Heart left ventricle (tissue), 16 donors: ENCODE measurements around the gene UBE2QL1. TPM values are rescaled to one million over a fixed set of nuclear protein-coding genes. Genes with fewer than 3 reads are reported as not detected.

Experiments
- ATAC-seq, 4 donors: fragments of 200-7000 bp; cut with Tn5 transposase; one replicate each; pipeline ENCODE4 v1.9.1; 2020 to 2022; ENCODE audit warnings: moderate library complexity in 4 of 4, mild to moderate bottlenecking in 3 of 4, moderate number of reproducible peaks in 1 of 4
- DNase-seq, 5 donors: peaks; one replicate each; pipeline ENCODE4 v3.0.0-alpha.2; 2020
- H3K27ac ChIP-seq, 12 donors: fragments of 200-600 bp; sonication (generic) in 4 of 12; one replicate each; pipeline versions ENCODE4 v1.5.0 to v1.8.0; 2016 to 2022; ENCODE audit warnings: mild to moderate bottlenecking in 2 of 12
- H3K27me3 ChIP-seq, 9 donors: fragments of 200-600 bp; sonication (generic) in 2 of 9; one replicate each; pipeline versions ENCODE4 v1.5.1 to v1.8.0; 2016 to 2022; ENCODE audit warnings: mild to moderate bottlenecking in 3 of 9
- H3K36me3 ChIP-seq, 9 donors: fragments of 200-600 bp; sonication (generic) in 2 of 9; one replicate each; pipeline versions ENCODE4 v1.5.0 to v1.8.0; 2018 to 2022; ENCODE audit warnings: mild to moderate bottlenecking in 2 of 9
- H3K4me1 ChIP-seq, 12 donors: fragments of 200-600 bp; sonication (generic) in 4 of 12; one replicate each; pipeline versions ENCODE4 v1.5.0 to v1.8.0; 2016 to 2022; ENCODE audit warnings: mild to moderate bottlenecking in 3 of 12
- H3K4me3 ChIP-seq, 12 donors: fragments of 200-600 bp; sonication (generic) in 4 of 12; one replicate each; pipeline versions ENCODE4 v1.5.0 to v1.8.0; 2017 to 2022; ENCODE audit warnings: mild to moderate bottlenecking in 9 of 12, moderate library complexity in 4 of 12
- H3K9me3 ChIP-seq, 12 donors: fragments of 200-600 bp; sonication (generic) in 4 of 12; one replicate each; pipeline versions ENCODE4 v1.5.0 to v1.8.0; 2016 to 2022; ENCODE audit warnings: mild to moderate bottlenecking in 1 of 12
- POLR2A ChIP-seq, 2 donors: fragments of 450-650 bp; IDR thresholded peaks; one replicate each; pipeline ENCODE4 v1.6.1; 2017; ENCODE audit warnings: antibody characterized with exemption in 2 of 2, mild to moderate bottlenecking in 2 of 2, moderate library complexity in 2 of 2
- WGBS, 4 donors: extraction: QIAGEN DNeasy Blood & Tissue Kit in 2 of 4; methylation state at CpG; one replicate each; pipeline versions ENCODE4 v1.1.5 to v1.1.7; 2013 to 2018; 5-methylcytosine and 5-hydroxymethylcytosine counted together
- intact Hi-C, 10 donors: fragments of 100-400 bp; cut with DNase I; formaldehyde crosslinking; loops; one replicate each; pipeline versions ENCODE4 v1.11.1 to v1.14.2; 2022
- polyA plus RNA-seq, 2 donors: library from polyadenylated mRNA; stranded (reverse); fragments of 200-250 nt; gene quantifications; one replicate each; pipeline ENCODE4 v1.2.3, GENCODE V29; 2013
- total RNA-seq, 9 donors: library from RNA; depleted of rRNA in 2 of 9; stranded (reverse); fragments of >200 nt in 2 of 9; fragmentation: NEBNext Ultra II Directional in 3 of 9; extraction: Animal tissue kit (Norgen Biotek cat#: 25700) in 3 of 9; gene quantifications; one replicate each; pipeline versions ENCODE4 v1.1.0 to v1.2.4, GENCODE V29; 2016 to 2023
- TF ChIP-seq, protein P1 (sequence below), 12 donors: fragments of 200-600 bp; sonication (generic) in 4 of 12; IDR thresholded peaks; one replicate each; pipeline versions ENCODE4 v1.5.0 to v1.8.0; 2018 to 2022; ENCODE audit warnings: antibody characterized with exemption in 12 of 12, mild to moderate bottlenecking in 5 of 12
- donor health status: ischemic (EF 13 %, LVEDD 7.1; RV severe dilation, severe dysfunction).
- donor health status: healthy with polysubstance abuse.
- donor health status: DM: no; HTN: yes; CAD: no.
- donor health status: DM: no; HTN: no; CAD: no.
- donor health status: ischemic (EF 25% LVEDD 6.9; RV normal size, moderate dysfunction).
- donor health status: ischemic (EF 25% LVEDD 5.7; RV mildly dilated, moderate dysfunction).
- donor health status: healthy.
- donor health status: DM: yes; HTN: yes; CAD: no.
- donor health status: ischemic (EF 35%, LVEDD 5.7; RV mildly dilated, moderate dysfunction).
- donor health status: nonischemic (EF 11% LVEDD 7.7; RV severe dilation, severe dysfunction).
- donor health status: DM: yes; HTN: yes; CAD: no.
- donor health status: PGD.
- donor health status: ischemic (EF 29% LVEDD 5.4; RV normal size, mild dysfunction).
- donor health status: nonischemic (EF 23%, LVEDD 6.1; RV moderate dilation, normal function).

The UBE2QL1 gene
- total and polyA plus RNA-seq, 11 donors: 9.8 to 32.0 (median 19.7) TPM

DNA sequence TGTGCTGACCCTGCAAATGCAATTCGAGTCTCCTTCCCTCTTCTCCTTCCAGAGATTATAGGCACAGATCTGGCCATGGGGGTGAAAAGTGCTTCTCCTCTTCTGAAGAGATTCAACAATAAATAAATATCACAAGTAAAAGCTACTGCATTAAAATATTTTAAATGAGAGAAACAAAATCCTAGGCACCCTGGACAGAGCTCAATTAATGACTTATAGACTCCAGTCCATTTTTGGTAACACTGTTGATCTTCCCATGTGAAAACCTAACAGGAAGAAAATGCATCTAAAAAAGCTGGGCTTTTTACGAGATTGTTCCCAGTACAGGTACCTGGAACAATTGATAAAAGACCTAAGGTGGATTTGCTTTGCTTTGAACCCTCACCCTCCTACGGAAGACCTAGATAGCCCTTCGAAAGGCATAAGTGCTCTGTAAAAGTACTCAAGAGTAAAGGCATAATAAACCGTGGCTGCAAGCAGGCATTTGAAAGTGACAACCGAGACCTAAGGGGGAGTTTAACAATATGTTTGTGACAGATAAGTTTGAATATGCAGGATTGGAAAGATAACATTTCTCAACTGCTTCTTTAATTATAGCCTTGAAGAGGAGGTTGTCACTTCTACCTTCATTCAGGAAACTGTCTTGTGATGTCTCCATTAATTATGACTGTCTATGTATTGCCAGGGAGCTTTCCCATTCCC lies 41.0 kb upstream of the UBE2QL1 start:
- intact Hi-C loops: no loop called here
- no peak for DNase-seq
- no peak overlapping the region for H3K4me3 ChIP-seq
- no peaks in the 10 kb centered on the region for H3K9me3 ChIP-seq
- H3K27ac ChIP-seq: no peak overlapping the region
- H3K4me1 ChIP-seq: no peaks in the 10 kb centered on the region
- WGBS, 4 donors: 71 to 76% (median 72%) methylated on average over 6 of the region's 6 CpGs
- TF ChIP-seq, protein P1, sequence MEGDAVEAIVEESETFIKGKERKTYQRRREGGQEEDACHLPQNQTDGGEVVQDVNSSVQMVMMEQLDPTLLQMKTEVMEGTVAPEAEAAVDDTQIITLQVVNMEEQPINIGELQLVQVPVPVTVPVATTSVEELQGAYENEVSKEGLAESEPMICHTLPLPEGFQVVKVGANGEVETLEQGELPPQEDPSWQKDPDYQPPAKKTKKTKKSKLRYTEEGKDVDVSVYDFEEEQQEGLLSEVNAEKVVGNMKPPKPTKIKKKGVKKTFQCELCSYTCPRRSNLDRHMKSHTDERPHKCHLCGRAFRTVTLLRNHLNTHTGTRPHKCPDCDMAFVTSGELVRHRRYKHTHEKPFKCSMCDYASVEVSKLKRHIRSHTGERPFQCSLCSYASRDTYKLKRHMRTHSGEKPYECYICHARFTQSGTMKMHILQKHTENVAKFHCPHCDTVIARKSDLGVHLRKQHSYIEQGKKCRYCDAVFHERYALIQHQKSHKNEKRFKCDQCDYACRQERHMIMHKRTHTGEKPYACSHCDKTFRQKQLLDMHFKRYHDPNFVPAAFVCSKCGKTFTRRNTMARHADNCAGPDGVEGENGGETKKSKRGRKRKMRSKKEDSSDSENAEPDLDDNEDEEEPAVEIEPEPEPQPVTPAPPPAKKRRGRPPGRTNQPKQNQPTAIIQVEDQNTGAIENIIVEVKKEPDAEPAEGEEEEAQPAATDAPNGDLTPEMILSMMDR (IDR thresholded peaks at IDR 0.05): no peak
- TF ChIP-seq POLR2A (IDR thresholded peaks at IDR 0.05): no peak
- ATAC-seq: no peak
- H3K27me3 ChIP-seq: peaks cover 0 to 4% (median 0%) of the 10 kb centered on the region in 9 donors
- H3K36me3 ChIP-seq: no peaks in the 10 kb centered on the region

DNA sequence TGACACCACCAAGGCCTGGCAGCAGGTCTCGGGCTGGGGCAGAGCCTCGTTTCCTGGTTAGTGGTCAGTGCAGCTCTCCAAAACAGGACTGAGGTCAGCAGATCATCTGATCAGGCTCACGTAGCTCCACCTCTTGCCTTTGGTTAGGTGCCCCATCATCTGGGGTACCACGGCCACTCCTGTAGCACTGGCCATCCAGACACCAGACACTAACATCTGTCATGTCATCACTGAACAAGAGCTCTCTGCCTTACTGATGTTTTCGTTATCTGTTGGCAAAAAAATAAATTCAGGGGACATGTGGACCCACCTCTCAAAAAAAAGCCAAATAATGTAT lies 40.4 kb upstream of the UBE2QL1 start:
- Histone ChIP-seq H3K9me3 (no peaks in the 10 kb centered on the region), H3K27me3 (peaks cover 0 to 4% (median 0%) of the 10 kb centered on the region in 9 donors), H3K4me1 (no peaks in the 10 kb centered on the region), H3K36me3 (no peaks in the 10 kb centered on the region), H3K4me3 (no peak overlapping the region), H3K27ac (no peak overlapping the region)
- TF ChIP-seq, protein P1 (IDR thresholded peaks at IDR 0.05): no peak
- WGBS, 4 donors: 66 to 82% (median 70%) methylated on average over 5 of the region's 5 CpGs
- DNase-seq: no peak
- no peak for ATAC-seq
- intact Hi-C loops: no loop called here

DNA sequence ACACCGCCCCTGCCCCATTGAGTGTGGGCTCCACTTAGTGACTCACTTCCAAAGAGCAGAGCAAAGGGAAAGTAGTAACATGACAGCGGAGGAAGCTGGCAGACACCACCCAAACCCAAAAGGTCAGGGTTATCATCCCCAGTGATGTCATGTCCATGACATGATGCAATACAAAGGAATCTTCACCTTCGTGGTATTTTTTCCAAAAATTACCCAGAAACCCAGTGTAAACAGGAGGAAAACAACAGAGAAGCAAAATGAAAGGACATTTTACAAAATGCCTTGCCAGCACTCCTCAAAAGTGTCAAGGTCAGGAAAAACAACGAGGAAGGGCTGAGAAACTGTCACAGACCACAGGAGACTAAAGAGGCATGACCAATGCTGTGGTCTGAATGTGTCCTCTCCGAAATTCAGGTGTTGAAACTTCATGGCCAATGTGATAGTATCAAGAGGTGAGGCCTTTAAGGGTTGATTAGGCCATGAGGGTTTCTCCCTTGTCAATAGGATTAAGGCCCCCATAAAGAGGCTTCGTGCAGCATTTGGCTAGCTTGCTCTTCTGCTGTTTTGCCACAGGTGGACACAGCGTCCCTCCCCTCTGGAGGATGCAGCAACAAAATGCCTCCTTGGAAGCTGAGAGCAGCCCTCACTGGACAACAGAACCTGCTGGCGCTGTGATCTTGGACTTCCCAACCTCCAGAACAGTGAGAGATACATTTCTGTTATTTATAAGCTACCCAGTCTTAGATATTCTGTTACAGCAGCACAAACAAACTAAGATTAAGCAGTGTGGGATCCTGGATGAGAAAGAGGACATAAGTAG lies 39.8 kb upstream of the UBE2QL1 start:
- no peak for DNase-seq
- Histone ChIP-seq H3K36me3 (no peaks in the 10 kb centered on the region), H3K27ac (no peak overlapping the region), H3K9me3 (no peaks in the 10 kb centered on the region), H3K4me1 (no peaks in the 10 kb centered on the region), H3K27me3 (peaks cover 0 to 4% (median 0%) of the 10 kb centered on the region in 9 donors), H3K4me3 (no peak overlapping the region)
- 70 to 77% (median 75%) methylated on average over 8 of the region's 8 CpGs for WGBS, 4 donors
- intact Hi-C loops: no loop called here
- TF ChIP-seq, protein P1 (IDR thresholded peaks at IDR 0.05): no peak
- TF ChIP-seq POLR2A (IDR thresholded peaks at IDR 0.05): no peak
- no peak for ATAC-seq

DNA sequence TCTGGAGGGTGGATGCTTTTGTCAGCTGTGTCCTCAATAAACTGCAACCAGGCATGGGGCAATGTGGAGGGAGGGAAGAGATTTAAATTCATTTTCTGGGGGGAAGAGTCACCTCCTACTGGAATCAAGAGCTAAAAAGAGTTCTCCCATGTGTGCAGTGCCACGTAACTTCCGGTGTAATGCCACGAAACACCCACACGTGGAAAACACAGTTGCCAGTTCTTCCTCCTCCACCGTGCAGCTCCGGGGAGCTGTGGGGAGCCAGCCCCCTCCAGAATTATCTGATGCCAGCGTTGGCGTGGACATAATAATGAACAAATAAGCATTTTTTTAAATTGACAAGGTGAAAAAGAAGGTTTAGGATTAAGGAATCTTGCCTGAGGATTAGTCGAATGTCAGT lies 38.2 kb upstream of the UBE2QL1 start:
- Histone ChIP-seq H3K9me3 (no peaks in the 10 kb centered on the region), H3K27ac (no peak overlapping the region), H3K27me3 (peaks cover 0 to 4% (median 0%) of the 10 kb centered on the region in 9 donors), H3K4me1 (no peaks in the 10 kb centered on the region), H3K4me3 (no peak overlapping the region), H3K36me3 (no peaks in the 10 kb centered on the region)
- TF ChIP-seq POLR2A (IDR thresholded peaks at IDR 0.05): no peak
- TF ChIP-seq, protein P1 (IDR thresholded peaks at IDR 0.05): no peak
- WGBS, 4 donors: 86 to 90% (median 90%) methylated on average over 9 of the region's 9 CpGs
- no peak for DNase-seq
- no peak for ATAC-seq
- intact Hi-C loops: no loop called here
